ENCODE measurements around the gene TMEM98.
"Not testable (repeated sequence)": the region's sequence is repeated elsewhere in the genome, so short reads cannot be mapped to it uniquely, and the experiment has no call there.

Gene TMEM98

DNA sequence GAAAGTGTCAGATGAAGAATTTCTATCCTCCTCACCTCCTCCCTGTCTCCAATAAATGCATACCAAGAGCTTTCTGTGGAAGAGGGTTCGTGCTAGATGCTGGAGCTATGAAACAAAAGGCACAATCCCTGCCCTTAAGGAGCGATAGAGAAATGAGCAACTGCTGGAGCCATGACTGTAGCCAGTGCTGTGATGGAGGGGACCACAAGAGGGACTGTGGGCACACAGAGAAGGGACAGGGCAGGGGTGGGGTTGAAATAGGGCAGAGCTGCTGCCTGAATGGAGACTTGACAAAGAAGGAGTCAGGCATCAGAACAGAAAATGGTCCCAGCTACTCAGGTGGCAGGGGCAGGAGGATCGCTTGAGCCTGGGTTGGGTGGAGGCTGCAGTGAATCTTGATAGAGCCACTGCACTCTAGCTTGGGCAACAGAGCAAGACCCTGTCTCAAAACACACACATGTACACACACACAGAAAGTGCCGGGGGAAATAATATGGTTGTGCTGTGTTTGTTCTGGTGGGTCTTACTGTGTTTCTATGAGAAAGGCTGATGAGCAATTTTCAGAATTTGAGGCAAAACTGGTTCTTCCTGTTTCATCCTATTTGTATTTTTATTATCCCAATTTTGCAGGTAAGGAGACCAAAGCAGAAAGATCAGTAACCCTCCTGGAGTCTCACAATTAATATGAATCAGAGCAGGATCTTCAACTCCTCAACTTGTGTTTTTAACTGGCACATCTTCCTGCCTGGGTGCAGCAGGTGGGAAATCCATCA, 16.5 kb downstream of the TMEM98 start:
- no peak for DNase-seq

DNA sequence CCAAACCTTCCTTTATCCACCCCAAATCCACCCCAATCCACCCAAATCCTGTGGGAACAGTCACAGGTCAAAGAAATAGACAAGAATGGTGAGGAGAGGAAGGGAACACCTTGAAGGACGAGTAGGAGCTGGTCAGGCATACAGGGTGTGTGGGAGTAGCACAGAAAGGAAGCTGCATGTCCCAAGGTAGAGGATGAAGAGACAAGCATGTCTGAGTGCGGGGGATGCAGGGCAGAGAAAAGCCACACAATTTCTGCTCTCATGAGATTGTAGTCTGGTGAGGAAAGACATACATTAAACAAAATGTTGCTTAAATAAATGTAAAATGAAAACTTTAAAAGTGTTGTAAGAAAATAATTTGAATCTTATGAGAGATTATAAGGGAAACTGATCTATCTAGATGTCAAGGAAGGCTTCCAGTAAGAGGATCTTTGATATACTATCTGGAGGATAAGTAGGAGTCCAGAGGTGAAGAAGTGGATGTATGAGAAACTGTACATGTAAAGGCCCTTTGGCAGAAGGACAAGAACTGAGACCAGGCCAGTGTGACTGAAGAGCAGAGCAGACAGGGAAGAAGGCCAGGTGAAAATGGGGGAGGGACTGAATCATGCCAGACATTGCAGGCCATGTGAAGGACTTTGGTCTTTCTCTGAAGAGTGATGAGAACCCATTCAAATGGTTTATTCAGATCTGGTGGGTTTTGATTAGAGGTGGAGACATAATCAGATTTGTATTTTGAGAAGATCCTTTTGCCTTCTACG, 18.6 kb downstream of the TMEM98 start:
- no peak for DNase-seq

- DNase-seq, result no peak
Measured at GRCh38 chr17:32947736-32948135, 19.8 kb downstream of the TMEM98 start.

- no peak for DNase-seq
Measured at GRCh38 chr17:32949181-32949580, 21.2 kb downstream of the TMEM98 start.

- not testable (repeated sequence) for DNase-seq
Measured at GRCh38 chr17:32952491-32952890, 24.5 kb downstream of the TMEM98 start.

DNA sequence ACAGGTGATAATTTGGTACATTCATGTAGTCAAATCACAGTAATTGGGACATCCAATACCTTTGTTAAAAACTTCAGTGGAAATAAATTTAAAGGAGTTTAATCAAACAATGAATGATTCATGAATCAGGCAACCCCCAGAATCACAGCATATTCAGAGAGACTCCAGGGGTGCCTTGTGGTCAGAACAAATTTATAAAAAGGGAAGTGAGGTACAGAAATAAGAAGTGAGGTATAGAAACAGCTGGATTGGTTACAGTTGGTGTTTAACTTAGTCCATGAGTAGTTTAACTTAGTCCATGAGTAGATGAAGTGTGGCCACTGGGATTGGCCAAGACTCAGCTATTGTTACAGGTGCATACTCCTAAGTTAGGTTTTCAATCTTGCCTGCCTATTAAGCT, 25.1 kb downstream of the TMEM98 start:
- no peak for DNase-seq

DNA sequence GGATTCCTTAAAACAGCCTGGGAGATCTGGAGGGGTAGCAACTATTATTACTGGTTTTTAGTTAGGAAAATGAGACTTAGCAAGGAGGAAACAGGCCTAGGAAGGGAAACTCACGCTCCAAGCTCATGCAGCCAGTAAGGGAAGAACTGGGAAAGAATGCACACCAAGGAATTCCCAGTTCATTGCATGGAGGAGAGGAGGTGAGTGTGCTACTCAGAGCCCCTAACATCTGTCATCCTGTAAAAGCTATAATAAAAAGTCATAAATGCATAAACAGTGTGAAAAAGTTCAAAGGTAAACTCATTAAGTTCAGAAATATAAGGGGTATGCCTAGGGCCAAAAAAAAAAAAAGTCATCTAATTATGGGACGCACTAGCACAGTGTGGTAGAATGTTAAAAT, 25.9 kb downstream of the TMEM98 start:
- DNase-seq, result no peak

DNA sequence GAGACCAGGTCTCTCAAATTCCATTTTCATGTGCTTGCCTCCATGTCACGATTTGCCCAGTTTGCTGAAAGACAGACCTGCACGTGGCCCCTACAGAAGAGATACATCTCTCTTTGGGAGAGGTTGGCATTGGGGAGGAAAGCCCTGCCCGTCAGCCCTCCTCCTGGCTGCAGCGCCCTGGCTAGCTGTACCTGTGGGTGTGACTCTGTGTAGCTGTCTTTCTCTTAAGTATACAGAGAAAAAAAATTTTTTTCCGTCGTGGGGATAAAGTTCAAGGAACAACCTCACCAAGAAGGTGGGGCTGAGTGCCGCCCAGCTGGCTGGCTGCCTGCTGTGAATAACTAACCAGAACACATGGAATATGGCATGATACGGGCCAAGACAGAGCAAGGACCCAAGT, 26.5 kb downstream of the TMEM98 start:
- no peak for DNase-seq

- DNase-seq, result no peak
Measured at GRCh38 chr17:32955155-32955554, 27.2 kb downstream of the TMEM98 start.

- DNase-seq, result no peak
Measured at GRCh38 chr17:32956240-32956970, 28.5 kb downstream of the TMEM98 start.

- no peak for DNase-seq
Measured at GRCh38 chr17:32958418-32958817, 30.5 kb downstream of the TMEM98 start.

DNA sequence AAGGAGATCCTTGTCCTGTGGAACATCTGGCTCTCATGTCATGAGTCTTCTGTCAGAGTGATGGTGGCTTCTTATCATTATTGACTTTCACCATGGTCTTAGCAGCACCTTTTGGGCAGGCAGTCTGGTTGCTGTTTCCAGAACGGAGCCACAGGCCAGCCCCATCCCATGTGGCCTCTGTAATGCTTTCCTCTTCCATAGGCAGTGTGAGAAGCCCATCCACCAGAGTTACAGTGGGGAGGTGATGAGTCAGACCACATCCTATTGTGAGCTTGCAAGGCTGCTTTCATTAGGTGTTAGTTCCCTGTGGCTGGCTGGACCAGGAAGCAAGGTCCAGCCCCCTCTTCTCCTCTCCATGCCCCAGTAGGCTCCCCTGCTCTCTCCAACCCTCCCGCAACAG, 32.9 kb downstream of the TMEM98 start:
- DNase-seq, result no peak

- no peak for DNase-seq
Measured at GRCh38 chr17:32962320-32962711, 34.4 kb downstream of the TMEM98 start.

DNA sequence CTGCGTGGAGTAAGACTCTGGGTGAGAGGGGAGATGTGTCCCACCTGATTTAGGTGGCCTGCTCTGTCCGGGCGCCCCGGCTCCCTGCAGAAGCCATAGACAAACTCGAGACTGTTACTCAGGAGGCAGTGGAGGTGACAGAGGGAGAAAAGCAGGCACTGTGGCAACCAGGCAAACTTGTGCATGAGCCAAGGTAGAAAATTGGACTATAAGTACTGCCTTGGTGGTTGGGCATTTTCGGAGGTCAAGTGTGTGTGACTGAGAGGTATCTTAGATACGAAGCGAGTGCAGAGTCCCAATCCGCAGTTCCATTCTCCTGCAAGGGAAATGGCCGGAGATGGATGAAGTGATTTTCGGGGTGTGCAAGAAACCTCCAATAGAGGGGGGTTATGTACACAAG, 36.6 kb downstream of the TMEM98 start:
- DNase-seq, result no peak

GRCh38 chr17:32969231-32969630, 41.3 kb downstream of the TMEM98 start:
- DNase-seq, result not testable (repeated sequence)

DNA sequence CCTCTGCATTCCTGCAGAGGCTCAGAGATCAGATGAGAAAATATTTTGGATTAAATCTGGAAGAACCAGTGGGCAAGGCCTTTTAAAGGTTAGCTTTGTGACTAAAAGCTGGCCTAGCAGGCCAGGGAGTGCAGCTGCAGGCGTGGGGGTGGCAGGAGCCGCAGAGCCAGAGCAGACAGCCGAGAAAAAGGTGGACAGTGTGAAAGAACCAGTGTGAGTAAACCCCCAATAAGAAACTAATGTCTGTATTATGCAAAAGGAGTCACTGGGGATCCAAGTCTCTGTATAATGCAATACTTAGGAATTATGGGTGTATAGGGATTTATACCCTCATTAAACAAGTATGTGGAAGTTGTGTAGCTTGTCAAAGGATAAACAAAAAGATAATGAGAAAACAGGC, 42.3 kb downstream of the TMEM98 start:
- DNase-seq, result no peak

GRCh38 chr17:32971171-32971570, 43.2 kb downstream of the TMEM98 start:
- DNase-seq, result no peak

- DNase-seq, result no peak
Measured at GRCh38 chr17:32976131-32976530, 48.2 kb downstream of the TMEM98 start.

DNA sequence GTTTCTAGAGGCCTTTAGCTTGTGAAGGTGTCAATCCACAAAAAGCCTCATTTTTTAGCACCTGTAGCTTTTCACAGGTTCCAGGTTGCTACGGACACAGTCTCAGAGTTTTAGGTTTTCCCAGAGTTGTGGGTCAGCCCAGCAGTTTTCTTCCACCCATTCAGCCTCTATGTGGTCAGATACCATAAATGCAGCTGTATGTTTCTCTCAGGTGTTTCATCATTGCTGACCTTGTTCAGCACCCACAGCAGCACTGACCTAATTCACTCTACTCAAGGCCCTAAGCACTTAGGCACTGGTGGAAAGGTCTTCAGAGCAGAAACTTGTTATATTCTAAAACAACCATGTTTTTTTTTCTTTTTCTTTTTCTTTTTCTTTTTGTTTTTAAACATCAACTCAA, 48.7 kb downstream of the TMEM98 start:
- no peak for DNase-seq

DNA sequence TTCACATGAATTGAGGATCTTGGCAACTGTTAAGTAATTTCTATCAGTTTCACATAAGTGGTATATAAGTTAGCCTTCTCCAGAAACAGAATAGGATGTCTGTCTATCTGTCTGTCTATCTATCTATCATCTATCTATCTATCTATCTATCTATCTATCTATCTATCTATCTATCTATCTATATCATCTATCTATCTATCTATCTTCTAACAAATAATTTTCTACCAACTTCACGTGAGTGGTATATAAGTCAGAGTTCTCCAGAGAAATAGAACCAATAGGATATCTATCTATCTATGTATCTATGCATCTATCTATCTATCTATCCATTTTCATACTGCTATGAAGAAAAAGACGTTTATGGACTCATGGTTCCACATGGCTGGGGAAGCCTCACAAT, 52.3 kb downstream of the TMEM98 start:
- DNase-seq, result no peak

GRCh38 chr17:32981611-32982010, 53.7 kb downstream of the TMEM98 start:
- not testable (repeated sequence) for DNase-seq

DNA sequence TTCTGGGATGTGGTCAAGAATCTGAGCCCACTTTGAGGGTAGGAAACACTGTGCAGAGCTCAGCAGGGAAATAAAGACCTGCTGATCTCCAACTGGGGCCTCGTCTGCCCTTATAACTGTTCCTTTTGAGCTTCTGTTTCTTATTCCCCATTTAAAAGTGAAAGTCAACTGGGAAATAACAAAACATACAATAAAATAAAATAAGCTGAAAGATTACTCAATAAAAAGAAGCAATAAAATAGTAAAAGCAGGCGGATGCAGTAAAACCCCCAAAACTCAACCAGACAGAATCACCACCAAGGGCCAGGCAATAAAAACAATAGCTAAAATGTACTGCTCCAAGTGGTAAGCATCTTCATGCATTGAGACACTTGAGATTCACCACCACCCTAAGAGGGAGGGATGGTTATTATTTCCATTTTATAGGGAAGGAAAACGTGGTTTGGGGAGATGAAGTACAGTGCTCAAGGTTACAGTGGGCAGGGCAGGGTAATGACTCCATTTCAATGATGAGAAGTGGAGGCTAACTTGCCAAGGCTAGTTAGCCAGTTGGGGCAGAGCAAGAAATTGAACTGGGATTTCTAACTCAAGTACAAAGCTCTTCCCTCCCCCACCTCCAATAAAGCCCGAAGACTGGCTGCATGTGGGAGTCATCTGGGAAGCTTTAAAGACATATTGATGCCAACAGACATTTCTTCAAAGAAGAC, 57.2 kb downstream of the TMEM98 start:
- DNase-seq, result no peak

GRCh38 chr17:32987453-32987805, 59.5 kb downstream of the TMEM98 start:
- DNase-seq, result not testable (repeated sequence)
